Central memory CD8-positive, alpha-beta T cell (primary cell): Measurements from ENCODE around the gene LRMDA.

Experiments used
- ATAC-seq: fragments of 150-1000 bp; cut with Tn5 transposase; replicated peaks from 2 replicates; pipeline ENCODE4 v1.10.0; 2022; ENCODE audit warnings: mild to moderate bottlenecking, moderate FRiP score, moderate number of reproducible peaks; ENCODE audit not compliant: poor library complexity, severe bottlenecking; ENCODE audit errors: extremely low read depth
- DNase-seq, 2 donors: peaks; one replicate each; pipeline ENCODE4 v3.0.0; 2021; ENCODE audit warnings: low spot score in 2 of 2
- H3K27ac Mint-ChIP-seq: one replicate; pipeline ENCODE4 v1.8.0; 2022; ENCODE audit warnings: low read depth, mild to moderate bottlenecking, moderate library complexity, mixed read lengths
- H3K27me3 Mint-ChIP-seq: one replicate; pipeline ENCODE4 v1.8.0; 2022; ENCODE audit warnings: mixed read lengths
- H3K36me3 Mint-ChIP-seq: one replicate; pipeline ENCODE4 v1.8.0; 2022; ENCODE audit warnings: mild to moderate bottlenecking, moderate library complexity, mixed read lengths; ENCODE audit not compliant: insufficient read depth
- H3K4me1 Mint-ChIP-seq: one replicate; pipeline ENCODE4 v1.8.0; 2022; ENCODE audit warnings: mixed read lengths
- H3K4me3 Mint-ChIP-seq: one replicate; pipeline ENCODE4 v1.8.0; 2022; ENCODE audit warnings: mild to moderate bottlenecking, moderate library complexity, mixed read lengths
- H3K9me3 Mint-ChIP-seq: one replicate; pipeline ENCODE4 v1.8.0; 2022; ENCODE audit warnings: mixed read lengths

Gene LRMDA

DNA sequence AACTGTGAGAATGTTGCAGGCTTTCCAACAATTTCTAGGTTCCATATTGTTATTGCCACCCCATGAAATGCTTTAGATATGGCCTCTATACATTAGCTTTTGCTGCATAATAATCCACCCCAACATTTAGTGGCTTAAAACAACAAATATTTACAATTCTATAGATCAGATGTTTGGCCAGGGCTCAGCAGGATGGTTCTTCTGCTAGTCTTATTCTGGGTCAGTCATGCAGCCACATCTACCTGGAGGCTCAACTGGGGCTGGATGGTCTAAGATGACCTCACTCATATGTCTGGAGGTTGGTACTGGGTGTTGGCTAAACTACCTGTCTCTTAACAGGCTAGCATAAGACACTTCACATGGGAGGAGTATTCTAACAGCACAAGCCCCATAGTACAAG, 607.3 kb downstream of the LRMDA start:
- Mint-ChIP-seq H3K4me3 (no peak overlapping the region), H3K36me3 (no peaks in the 10 kb centered on the region), H3K9me3 (no peaks in the 10 kb centered on the region), H3K4me1 (no peaks in the 10 kb centered on the region), H3K27me3 (no peaks in the 10 kb centered on the region), H3K27ac (no peak overlapping the region)
- ATAC-seq = no peak
- DNase-seq = no peak

DNA sequence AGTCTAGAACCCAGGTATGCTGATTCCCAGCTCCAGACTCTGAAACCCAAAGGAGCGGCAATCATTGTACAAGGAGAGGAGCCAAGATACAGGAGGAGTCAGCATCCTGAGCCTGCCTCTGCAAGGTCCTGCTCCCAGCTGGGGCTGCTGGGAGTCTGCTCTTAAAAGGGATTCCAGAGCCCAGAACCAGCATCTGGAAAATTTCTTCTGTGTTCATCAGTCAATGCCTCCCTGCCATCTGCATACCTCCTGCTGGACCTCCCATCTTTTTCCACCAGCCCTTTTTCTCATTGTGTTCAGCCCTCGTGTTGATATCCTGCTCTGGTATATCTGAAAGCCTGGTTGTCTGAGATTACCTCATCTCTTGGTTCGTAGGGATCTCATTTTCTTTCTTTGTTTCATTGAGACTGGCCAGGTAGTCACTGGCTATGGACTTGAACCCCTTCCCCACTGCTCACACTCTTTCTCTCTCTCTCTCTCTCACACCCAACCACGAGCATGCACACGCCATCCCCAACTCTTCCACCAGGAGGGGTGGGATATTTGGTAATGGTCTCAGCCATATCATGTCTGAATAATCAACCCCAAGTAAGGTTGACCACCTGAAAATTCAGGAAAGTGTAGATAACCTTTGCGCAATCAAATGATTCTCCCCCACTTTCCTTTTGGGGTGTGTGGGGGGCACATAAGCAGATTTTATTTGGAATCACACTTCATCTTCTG, 608.8 kb downstream of the LRMDA start:
- no peaks in the 10 kb centered on the region for H3K9me3 Mint-ChIP-seq
- no peaks in the 10 kb centered on the region for H3K36me3 Mint-ChIP-seq

DNA sequence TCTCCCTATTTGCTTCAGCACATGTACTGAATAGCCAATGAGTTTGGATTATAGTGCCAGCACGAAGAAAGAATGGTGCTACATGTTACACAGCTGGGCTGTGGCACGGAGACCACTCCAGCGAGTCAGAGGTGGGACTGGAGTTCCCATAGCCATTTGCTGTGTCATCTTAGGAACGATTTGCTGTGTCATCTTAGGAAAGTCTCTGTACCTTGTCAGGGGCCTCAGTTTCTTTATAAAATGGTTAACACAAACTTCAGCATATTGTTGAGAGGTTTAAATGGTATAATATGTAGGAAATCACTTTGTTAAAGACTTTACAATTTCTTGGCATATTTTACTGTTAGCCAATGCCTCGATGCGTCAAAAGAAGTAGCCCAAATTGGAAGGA, 609.4 kb downstream of the LRMDA start:
- Mint-ChIP-seq H3K4me3 (no peak overlapping the region), H3K27me3 (no peaks in the 10 kb centered on the region), H3K36me3 (no peaks in the 10 kb centered on the region), H3K27ac (no peak overlapping the region), H3K9me3 (no peaks in the 10 kb centered on the region), H3K4me1 (no peaks in the 10 kb centered on the region)
- DNase-seq (no peak), ATAC-seq (no peak)

More for the DNA sequence above, 608.8 kb downstream of the LRMDA start:
- Mint-ChIP-seq H3K4me3 (no peak overlapping the region), H3K27ac (no peak overlapping the region), H3K4me1 (no peaks in the 10 kb centered on the region), H3K27me3 (no peaks in the 10 kb centered on the region)
- no peak for ATAC-seq
- DNase-seq = no peak

DNA sequence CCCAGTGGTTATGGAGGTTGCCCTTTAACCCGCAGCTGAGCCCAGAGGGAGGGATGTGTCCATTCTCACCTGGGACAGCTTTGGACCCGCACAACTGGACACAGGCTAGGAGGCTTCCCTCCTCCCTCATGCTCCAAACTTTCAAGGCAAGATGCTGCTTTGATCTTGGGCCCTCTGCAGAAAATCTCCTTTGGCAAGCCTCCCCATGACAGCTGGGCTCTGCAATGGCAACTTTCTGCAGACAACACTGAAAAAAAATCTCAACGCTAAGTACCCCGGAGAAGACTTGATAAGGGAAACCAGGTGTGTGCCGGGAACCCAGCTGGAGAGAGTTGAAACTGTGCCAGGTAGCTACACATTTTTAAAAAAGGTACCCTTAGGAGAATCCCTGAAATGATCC, 610.1 kb downstream of the LRMDA start:
- H3K27ac Mint-ChIP-seq = no peak overlapping the region
- DNase-seq = no peak
- H3K4me3 Mint-ChIP-seq = no peak overlapping the region
- no peaks in the 10 kb centered on the region for H3K36me3 Mint-ChIP-seq
- H3K27me3 Mint-ChIP-seq = no peaks in the 10 kb centered on the region
- ATAC-seq = no peak
- no peaks in the 10 kb centered on the region for H3K4me1 Mint-ChIP-seq
- no peaks in the 10 kb centered on the region for H3K9me3 Mint-ChIP-seq

DNA sequence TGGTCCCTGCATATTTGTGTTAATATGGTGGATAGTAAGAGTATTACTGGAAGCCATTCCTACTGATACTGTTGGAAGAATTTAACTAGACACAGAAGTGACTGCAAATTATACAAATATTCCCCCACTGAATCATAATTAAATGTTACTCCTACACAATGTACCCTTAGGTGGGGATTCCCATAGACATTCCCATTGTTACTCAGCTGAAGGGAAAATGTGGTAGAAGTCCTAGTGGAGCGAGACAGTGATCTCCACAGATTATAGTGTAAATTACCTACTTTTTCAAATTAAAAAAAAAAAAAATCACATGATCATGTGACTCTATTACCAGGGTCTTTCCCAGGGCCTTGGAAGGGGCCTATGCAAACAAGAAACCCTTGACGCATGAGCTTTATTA, 611.8 kb downstream of the LRMDA start:
- no peaks in the 10 kb centered on the region for H3K4me1 Mint-ChIP-seq
- no peak overlapping the region for H3K4me3 Mint-ChIP-seq
- no peaks in the 10 kb centered on the region for H3K27me3 Mint-ChIP-seq
- no peaks in the 10 kb centered on the region for H3K9me3 Mint-ChIP-seq
- H3K36me3 Mint-ChIP-seq = no peaks in the 10 kb centered on the region
- H3K27ac Mint-ChIP-seq = no peak overlapping the region
- DNase-seq (no peak), ATAC-seq (no peak)

DNA sequence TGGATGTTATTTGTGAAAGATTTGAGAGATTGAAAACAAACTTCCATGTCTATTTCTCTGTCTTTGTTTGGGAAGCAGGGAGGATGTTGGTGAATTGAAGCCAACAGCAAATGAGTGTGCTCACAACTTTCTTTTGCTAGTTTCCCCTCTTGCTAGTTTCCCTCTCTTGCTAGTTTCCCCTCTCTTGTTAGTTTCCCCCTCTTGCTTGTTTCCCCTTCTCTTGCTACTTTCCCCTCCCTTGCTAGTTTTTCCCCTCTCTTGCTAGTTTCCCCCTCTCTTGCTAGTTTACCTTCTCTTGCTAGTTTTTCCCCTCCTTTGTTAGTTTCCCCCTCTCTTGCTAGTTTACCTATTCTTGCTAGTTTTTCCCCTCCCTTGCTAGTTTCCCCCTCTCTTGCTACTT, 613.3 kb downstream of the LRMDA start:
- no peak for ATAC-seq
- Mint-ChIP-seq H3K27me3 (no peaks in the 10 kb centered on the region), H3K9me3 (no peaks in the 10 kb centered on the region), H3K4me3 (no peak overlapping the region), H3K4me1 (no peaks in the 10 kb centered on the region), H3K27ac (no peak overlapping the region), H3K36me3 (no peaks in the 10 kb centered on the region)
- DNase-seq = no peak

DNA sequence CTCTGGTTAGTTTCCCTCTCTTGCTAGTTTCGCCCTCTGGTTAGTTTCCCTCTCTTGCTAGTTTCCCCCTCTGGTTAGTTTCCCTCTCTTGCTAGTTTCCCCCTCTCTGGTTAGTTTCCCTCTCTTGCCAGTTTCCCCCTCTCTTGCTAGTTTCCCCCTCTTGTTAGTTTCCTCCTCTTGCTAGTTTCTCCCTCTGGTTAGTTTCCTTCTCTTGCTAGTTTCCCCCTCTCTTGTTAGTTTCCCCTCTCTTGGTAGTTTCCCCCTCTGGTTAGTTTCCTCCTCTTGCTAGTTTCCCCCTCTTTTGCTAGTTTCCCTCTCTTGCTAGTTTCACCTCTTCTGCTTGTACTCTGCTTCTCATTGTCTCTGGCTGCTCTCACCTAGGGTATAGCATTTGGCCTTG, 613.8 kb downstream of the LRMDA start:
- Mint-ChIP-seq H3K4me3 (no peak overlapping the region), H3K36me3 (no peaks in the 10 kb centered on the region), H3K27ac (no peak overlapping the region), H3K9me3 (no peaks in the 10 kb centered on the region), H3K27me3 (no peaks in the 10 kb centered on the region), H3K4me1 (no peaks in the 10 kb centered on the region)
- ATAC-seq (no peak), DNase-seq (no peak)

DNA sequence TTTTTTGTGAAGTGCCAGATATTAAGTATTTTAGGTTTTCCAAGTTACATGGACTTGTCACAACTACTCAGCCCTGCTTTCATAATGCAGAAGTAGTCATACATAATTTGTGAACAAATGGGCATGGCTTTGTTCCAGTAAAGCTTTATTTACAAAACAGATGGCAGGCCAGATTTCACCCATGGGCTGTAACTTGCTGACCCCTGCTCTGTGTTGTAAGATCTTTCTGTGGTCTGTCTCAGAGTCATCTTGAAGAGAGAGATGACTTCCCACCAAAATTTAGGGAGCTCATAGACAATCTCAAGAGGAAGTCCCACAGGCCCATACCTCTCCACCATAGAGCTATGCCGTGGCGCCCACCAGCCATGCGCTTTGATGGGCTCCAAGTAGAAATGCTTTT, 616.1 kb downstream of the LRMDA start:
- DNase-seq (no peak), ATAC-seq (no peak)
- Mint-ChIP-seq H3K9me3 (no peaks in the 10 kb centered on the region), H3K4me3 (no peak overlapping the region), H3K4me1 (no peaks in the 10 kb centered on the region), H3K27me3 (no peaks in the 10 kb centered on the region), H3K36me3 (peaks cover 3% of the 10 kb centered on the region), H3K27ac (no peak overlapping the region)

DNA sequence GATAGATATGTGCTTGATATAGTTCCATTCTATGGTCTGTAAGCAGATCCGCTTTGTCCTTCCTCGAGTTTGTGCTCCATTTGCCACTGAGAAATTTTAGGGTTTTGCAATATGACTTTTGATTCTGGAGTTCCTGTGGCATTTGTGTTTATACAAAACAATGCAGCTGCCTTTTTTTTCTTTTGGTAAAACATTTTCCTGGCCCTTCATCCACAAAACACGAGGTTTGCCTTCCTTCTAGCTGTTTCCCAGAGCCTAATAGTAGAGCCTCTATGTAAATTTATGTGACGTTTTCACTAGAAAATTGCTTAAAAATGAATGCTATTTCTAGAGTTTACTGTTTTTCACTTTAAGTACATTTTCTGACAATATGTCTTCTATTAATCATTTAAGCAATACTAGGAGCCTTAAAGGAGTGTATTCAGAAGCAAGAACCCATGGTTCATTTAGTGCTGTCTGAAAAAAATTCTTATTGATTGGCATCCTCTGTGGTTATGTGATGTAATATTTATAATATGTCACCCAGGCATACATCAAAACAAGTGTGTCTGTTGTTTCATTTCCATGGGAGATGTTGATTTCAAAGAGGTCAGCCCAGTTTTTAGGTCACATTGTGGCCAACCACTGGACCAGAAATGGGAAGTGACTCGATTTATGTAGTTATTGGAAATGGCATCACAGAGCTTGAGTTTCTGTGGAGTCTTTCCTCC, 618.3 kb downstream of the LRMDA start:
- Mint-ChIP-seq H3K36me3 (peaks cover 3% of the 10 kb centered on the region), H3K4me3 (no peak overlapping the region), H3K27me3 (no peaks in the 10 kb centered on the region), H3K4me1 (no peaks in the 10 kb centered on the region), H3K27ac (no peak overlapping the region), H3K9me3 (no peaks in the 10 kb centered on the region)
- ATAC-seq = no peak
- DNase-seq = no peak

DNA sequence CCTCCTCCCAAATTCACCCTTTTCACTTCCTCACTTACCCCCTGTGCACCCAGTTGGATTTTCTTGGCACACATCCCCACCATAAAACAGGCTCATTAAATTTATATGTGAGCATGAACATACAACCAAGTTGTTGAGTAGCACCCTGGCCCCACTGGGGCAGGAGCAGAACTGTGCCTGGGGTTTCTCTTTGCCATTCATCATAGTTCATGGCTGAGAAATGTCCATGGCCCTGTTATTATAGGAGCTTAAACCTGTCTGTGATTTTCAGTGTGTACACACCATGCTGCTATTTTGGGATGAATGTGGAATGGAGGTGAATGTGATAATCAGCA, 618.8 kb downstream of the LRMDA start:
- no peaks in the 10 kb centered on the region for H3K9me3 Mint-ChIP-seq
- H3K36me3 Mint-ChIP-seq = peaks cover 3% of the 10 kb centered on the region
- no peaks in the 10 kb centered on the region for H3K27me3 Mint-ChIP-seq
- H3K27ac Mint-ChIP-seq = no peak overlapping the region
- ATAC-seq (no peak), DNase-seq (no peak)
- H3K4me3 Mint-ChIP-seq = no peak overlapping the region
- H3K4me1 Mint-ChIP-seq = no peaks in the 10 kb centered on the region

DNA sequence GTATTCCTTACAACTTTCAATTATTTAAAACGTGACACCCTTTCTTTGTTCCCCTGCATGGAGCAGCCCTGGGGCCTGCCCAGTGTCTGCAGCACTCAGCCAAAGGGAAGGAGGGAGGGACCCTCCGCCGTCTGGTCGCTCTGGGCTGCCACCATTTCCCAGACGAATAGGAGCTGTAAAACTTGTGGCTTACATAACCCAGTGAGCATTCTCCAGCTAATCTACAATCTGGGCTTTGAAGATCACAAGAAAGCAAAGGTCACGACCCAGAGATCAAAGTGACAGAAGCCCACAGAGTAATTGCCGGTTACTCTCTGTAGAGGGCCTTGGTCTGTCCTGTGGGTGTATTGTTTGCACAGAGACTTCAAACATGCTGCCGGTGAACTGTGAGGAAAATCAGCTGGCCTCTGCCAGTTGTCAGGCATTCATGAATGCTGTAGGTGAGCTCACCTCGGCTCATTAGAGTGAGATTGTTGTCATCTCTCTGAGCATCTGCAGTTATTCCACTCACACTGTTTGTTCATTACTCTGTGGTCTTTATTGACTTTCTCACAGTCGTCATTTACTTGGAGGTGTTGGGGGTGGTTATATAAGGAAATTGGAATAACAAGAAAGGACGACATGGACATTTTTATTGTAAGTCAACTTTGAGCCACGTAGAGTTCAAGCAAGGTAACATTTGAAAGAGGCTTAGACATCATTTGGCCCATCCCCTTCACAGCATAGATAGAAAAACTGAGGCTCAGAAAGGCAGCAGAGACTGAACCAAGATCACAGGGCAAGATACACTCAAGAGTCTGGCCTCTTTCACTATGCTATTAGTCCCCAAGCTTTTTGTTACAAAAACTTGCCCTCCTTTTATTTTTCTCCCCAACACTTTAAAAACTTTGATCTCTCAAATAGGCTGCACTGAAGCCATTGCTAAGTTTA, 619.8 kb downstream of the LRMDA start:
- H3K4me1 Mint-ChIP-seq = no peaks in the 10 kb centered on the region
- no peak overlapping the region for H3K27ac Mint-ChIP-seq
- no peak for DNase-seq
- no peak overlapping the region for H3K4me3 Mint-ChIP-seq
- H3K9me3 Mint-ChIP-seq = no peaks in the 10 kb centered on the region
- H3K27me3 Mint-ChIP-seq = no peaks in the 10 kb centered on the region
- H3K36me3 Mint-ChIP-seq = peaks cover 3% of the 10 kb centered on the region
- no peak for ATAC-seq

DNA sequence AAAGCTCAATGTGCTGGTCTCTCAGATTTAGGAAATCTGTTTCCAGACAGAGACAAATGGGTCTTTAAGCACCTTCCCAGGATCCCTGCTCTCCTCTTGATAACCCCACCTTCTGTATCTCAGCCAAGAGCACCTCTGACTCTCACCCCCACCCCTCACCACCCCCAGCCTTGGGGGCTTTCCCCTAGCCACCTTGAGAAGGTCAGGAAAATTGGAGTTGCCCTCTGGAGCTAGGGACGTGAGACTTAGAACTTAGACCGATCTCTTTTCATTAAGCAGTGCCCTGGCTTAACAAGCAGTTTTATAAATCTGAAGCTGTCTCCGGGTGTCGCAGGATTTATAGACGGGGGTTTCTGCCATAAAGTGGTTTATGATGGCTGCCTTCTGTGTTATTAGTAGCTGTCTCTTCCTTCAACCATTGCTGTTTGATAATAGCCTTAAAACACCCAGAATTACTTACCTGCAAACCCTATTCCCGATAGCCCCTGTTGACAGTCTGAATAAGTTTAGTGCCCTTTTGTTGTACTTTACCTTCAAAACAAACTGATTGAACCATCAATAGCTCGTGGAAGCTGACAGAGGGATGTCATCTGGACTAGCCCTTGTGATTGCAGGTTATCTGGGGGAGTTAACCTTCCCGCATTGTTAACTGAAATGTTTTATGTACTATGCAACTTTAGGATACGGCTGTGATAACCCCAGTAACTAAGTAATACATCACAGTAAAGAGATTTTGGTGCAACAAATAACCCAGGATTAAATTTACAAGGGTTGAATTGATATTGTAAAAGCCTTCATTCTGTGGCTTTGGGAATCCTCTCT, 621.5 kb downstream of the LRMDA start:
- no peaks in the 10 kb centered on the region for H3K27me3 Mint-ChIP-seq

More for the DNA sequence above, 621.5 kb downstream of the LRMDA start:
- no peak for DNase-seq
- H3K4me1 Mint-ChIP-seq = no peaks in the 10 kb centered on the region
- H3K4me3 Mint-ChIP-seq = no peak overlapping the region
- H3K36me3 Mint-ChIP-seq = peaks cover 3% of the 10 kb centered on the region
- peaks cover 6% of the 10 kb centered on the region for H3K9me3 Mint-ChIP-seq
- ATAC-seq = no peak
- no peak overlapping the region for H3K27ac Mint-ChIP-seq
